Uterus (tissue), 2 donors: ENCODE results near the gene XPNPEP3.

Experiments used
- CTCF ChIP-seq, 4 experiments: fragments of 200-600 bp in 2 of 4; fragments of 450-650 bp in 2 of 4; sonication (generic) in 2 of 4; IDR thresholded peaks; one replicate each; pipeline ENCODE4 v1.5.1; 2016 to 2019; ENCODE audit warnings: antibody characterized with exemption in 4 of 4, mild to moderate bottlenecking in 2 of 4, moderate library complexity in 1 of 4
- POLR2A ChIP-seq, 2 donors: fragments of 450-650 bp; IDR thresholded peaks; one replicate each; pipeline ENCODE4 v1.6.1; 2016; ENCODE audit warnings: antibody characterized with exemption in 2 of 2, mild to moderate bottlenecking in 1 of 2, moderate library complexity in 1 of 2

- no peak for TF ChIP-seq CTCF (IDR thresholded peaks at IDR 0.05)
- no peak for TF ChIP-seq POLR2A (IDR thresholded peaks at IDR 0.05)
These were observed 20.5 kb downstream of the XPNPEP3 start for GRCh38 chr22:40877488-40877887.
